Measurements from ENCODE around the gene HID1.
A peak's percentile ranks its signal among the peaks of the same experiment; 100 is the strongest.

The HID1 gene

GRCh38 chr17:74922694-74923537 lies 49.6 kb downstream of the HID1 start, which contains the start of gene USH1G:
Gene USH1G (minus strand): TSS chr17:74923255. CDS start chr17:74923073, 182 bp downstream.
- Histone ChIP-seq H3K4me1 (ENCODE audit: control insufficient read depth, insufficient read depth, low read length) (peaks cover 3% of the 10 kb centered on the region), H3K9ac (ENCODE audit: low read depth, low read length) (peak within 1 kb of the TSS; percentile 24), H3K9me3 (ENCODE audit: control insufficient read depth, insufficient read depth, low read length) (no peaks in the 10 kb centered on the region), H3K27me3 (ENCODE audit: control insufficient read depth, insufficient read depth, low read length) (peaks cover 59% of the 10 kb centered on the region), H3K4me3 (ENCODE audit: low read depth, low read length) (peak within 1 kb of the TSS; percentile 64), H3K36me3 (ENCODE audit: control insufficient read depth, insufficient read depth, low read length) (peaks cover 3% of the 10 kb centered on the region)

DNA sequence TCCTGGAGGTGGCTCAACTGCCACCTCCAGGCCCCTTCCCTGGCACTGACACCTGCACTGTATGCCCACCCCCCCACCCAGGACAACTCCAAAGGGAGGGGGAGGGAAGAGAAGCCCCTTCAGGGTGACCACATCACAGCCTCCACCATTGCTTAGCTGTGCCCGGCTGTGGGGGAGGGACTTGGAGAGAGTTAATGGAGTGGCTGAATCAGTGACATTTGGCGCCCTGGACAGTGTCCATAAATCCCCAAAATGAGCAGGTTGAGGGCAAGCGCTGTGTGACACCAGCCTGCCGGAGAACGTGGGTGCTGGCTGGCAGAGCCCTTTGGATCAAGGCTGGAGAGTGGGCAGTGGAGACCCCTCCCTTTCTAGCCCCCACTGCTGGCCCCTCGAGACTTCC lies 50.4 kb downstream of the HID1 start:
- H3K27me3 ChIP-seq (ENCODE audit: control insufficient read depth, insufficient read depth, low read length): peaks cover 52% of the 10 kb centered on the region
- H3K9ac ChIP-seq (ENCODE audit: low read depth, low read length): no peak overlapping the region
- no peaks in the 10 kb centered on the region for H3K9me3 ChIP-seq (ENCODE audit: control insufficient read depth, insufficient read depth, low read length)
- H3K4me3 ChIP-seq (ENCODE audit: low read depth, low read length): peak overlapping the region; percentile 62
- H3K36me3 ChIP-seq (ENCODE audit: control insufficient read depth, insufficient read depth, low read length): peaks cover 3% of the 10 kb centered on the region
- H3K4me1 ChIP-seq (ENCODE audit: control insufficient read depth, insufficient read depth, low read length): peaks cover 3% of the 10 kb centered on the region

DNA sequence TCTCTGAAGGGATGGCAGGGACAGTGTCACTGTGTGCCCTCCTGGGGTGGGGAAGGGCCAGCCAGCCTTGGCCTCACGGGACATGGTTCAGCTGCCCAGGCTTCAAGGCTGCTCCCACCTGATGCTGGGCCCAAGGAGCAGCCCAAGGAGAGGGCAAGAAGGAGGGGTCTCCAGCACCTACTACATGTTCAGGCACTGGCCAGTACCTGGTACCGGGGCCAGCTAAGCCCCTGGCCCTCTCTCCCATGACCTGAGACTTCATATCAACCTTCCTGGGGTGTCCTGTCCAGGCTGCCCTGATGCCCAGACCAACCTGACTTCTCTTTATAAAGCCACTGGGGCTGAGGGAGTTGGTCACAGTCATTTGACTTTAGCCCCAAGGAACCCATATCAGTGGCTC lies 50.8 kb downstream of the HID1 start:
- Histone ChIP-seq H3K4me3 (ENCODE audit: low read depth, low read length) (no peak overlapping the region), H3K4me1 (ENCODE audit: control insufficient read depth, insufficient read depth, low read length) (peaks cover 3% of the 10 kb centered on the region), H3K36me3 (ENCODE audit: control insufficient read depth, insufficient read depth, low read length) (peaks cover 3% of the 10 kb centered on the region), H3K9me3 (ENCODE audit: control insufficient read depth, insufficient read depth, low read length) (no peaks in the 10 kb centered on the region), H3K9ac (ENCODE audit: low read depth, low read length) (no peak overlapping the region), H3K27me3 (ENCODE audit: control insufficient read depth, insufficient read depth, low read length) (peaks cover 48% of the 10 kb centered on the region)

DNA sequence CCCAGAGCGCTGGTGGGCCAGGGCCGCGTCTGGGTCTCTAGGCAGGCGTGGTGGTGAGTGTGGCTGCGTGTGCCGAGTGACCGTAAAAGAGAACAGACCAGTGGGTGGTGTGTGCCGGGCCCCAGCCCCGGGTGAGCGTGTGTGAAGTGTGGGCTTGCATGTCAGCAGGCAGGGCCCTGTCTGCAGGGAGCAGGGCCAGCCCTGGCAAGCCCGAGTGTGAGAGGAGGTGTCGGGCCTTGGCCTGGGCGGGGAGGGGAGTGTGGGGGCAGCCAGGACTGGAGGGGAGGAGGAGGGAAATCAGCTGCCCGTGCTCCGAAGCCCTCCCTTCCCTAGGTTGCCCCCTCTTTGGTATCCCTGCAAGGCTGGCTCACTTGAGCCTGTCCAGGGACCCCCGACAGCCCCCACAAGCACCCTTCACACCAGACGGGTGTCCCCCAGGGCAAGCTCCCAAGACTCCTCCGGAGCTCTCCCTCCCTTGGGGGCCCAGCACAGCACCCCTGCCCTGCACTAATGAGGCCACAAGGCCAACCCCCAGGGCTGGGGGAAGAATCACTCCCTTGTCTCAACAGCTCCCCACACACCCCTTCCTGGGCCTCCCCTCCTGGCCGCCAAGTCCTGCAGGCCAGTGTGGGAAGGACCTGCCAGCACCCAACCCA lies 51.4 kb downstream of the HID1 start:
- no peak overlapping the region for H3K4me3 ChIP-seq (ENCODE audit: low read depth, low read length)
- H3K9me3 ChIP-seq (ENCODE audit: control insufficient read depth, insufficient read depth, low read length): no peaks in the 10 kb centered on the region
- H3K36me3 ChIP-seq (ENCODE audit: control insufficient read depth, insufficient read depth, low read length): peaks cover 3% of the 10 kb centered on the region
- peaks cover 3% of the 10 kb centered on the region for H3K4me1 ChIP-seq (ENCODE audit: control insufficient read depth, insufficient read depth, low read length)
- H3K9ac ChIP-seq (ENCODE audit: low read depth, low read length): no peak overlapping the region
- peaks cover 42% of the 10 kb centered on the region for H3K27me3 ChIP-seq (ENCODE audit: control insufficient read depth, insufficient read depth, low read length)

DNA sequence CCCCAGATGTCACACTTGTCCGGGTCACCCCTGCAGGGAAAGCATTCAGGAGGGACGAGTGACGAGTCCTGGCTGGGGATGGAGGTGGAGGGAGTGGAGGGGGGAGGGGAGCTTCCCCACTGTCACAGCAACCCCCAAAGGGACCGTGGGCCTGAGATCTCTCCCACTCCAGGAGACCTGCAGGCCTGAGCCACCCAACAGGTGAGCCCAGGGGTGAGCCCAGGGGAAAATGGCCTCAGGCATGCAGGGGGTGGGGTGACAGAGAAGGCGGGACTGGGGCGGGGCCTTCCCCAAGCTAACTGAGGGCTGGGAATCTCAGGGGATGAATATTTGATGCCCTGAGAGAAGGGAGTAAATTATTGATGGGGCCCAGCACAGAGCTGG lies 51.9 kb downstream of the HID1 start:
- Histone ChIP-seq H3K36me3 (ENCODE audit: control insufficient read depth, insufficient read depth, low read length) (peaks cover 3% of the 10 kb centered on the region), H3K27me3 (ENCODE audit: control insufficient read depth, insufficient read depth, low read length) (peaks cover 37% of the 10 kb centered on the region), H3K9ac (ENCODE audit: low read depth, low read length) (no peak overlapping the region), H3K4me3 (ENCODE audit: low read depth, low read length) (no peak overlapping the region), H3K4me1 (ENCODE audit: control insufficient read depth, insufficient read depth, low read length) (peaks cover 3% of the 10 kb centered on the region), H3K9me3 (ENCODE audit: control insufficient read depth, insufficient read depth, low read length) (no peaks in the 10 kb centered on the region)

DNA sequence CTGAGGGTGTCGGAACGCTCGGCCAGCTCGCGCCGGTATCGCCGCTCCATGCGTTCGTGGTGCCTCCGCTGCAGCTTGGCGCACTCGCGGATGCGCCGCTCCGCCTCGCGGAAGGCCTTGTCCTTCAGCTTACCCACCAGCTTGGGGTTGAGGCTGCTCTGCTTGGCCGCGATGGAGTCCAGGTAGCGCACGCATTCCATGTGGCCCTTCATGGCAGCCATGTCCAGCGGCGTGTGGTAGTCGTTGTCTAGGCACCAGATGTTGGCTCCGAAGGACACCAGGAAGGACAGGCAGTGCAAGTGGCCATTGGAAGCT lies 52.3 kb downstream of the HID1 start:
- Histone ChIP-seq H3K4me1 (ENCODE audit: control insufficient read depth, insufficient read depth, low read length) (peaks cover 3% of the 10 kb centered on the region), H3K36me3 (ENCODE audit: control insufficient read depth, insufficient read depth, low read length) (peaks cover 3% of the 10 kb centered on the region), H3K4me3 (ENCODE audit: low read depth, low read length) (no peak overlapping the region), H3K9ac (ENCODE audit: low read depth, low read length) (no peak overlapping the region), H3K27me3 (ENCODE audit: control insufficient read depth, insufficient read depth, low read length) (peaks cover 33% of the 10 kb centered on the region), H3K9me3 (ENCODE audit: control insufficient read depth, insufficient read depth, low read length) (no peaks in the 10 kb centered on the region)

DNA sequence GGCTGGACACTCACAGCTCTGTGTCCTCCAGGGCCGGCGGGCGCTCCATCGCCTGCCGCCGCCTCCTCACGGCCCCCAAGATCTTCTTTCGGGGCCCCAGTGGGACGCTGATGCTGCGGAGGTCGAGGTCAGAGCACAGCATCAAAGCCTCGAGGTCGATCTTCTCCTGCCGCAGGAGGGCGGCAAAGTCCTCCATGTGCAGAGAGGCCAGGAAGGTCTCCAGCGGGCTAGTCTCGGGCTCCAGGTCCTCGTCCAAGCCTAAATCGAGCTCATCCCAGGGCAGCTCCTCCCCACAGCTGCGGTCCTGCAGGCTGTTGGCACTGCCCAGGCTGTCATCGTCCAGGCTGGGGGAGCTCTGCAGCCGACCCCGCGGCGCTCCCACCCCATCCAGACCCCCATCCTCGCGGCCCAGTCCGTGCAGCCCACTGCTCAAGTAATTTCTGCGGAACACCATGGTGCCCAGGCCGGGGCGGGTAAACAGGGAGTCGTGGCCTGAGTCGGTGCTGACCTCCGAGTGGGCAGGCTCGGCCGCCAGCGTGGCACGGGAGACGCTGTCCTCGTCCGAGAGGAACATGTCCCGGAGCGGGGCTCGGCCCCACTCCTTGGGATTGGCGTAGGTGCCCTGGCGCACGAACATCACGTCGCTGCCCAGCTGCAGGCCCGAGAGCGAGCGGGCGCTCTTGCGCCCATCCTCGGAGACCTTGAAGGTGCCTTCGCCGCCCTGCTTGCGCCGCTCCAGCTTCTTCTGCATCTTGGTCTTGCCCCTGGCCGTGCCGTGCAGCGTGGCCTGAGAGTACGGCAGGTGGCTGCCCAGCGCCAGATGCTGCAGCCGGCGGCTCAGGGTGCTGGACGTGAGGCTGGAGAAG lies 52.9 kb downstream of the HID1 start:
- Histone ChIP-seq H3K9me3 (ENCODE audit: control insufficient read depth, insufficient read depth, low read length) (no peaks in the 10 kb centered on the region), H3K36me3 (ENCODE audit: control insufficient read depth, insufficient read depth, low read length) (peaks cover 3% of the 10 kb centered on the region), H3K4me3 (ENCODE audit: low read depth, low read length) (no peak overlapping the region), H3K27me3 (ENCODE audit: control insufficient read depth, insufficient read depth, low read length) (peaks cover 27% of the 10 kb centered on the region), H3K4me1 (ENCODE audit: control insufficient read depth, insufficient read depth, low read length) (peaks cover 3% of the 10 kb centered on the region), H3K9ac (ENCODE audit: low read depth, low read length) (no peak overlapping the region)

DNA sequence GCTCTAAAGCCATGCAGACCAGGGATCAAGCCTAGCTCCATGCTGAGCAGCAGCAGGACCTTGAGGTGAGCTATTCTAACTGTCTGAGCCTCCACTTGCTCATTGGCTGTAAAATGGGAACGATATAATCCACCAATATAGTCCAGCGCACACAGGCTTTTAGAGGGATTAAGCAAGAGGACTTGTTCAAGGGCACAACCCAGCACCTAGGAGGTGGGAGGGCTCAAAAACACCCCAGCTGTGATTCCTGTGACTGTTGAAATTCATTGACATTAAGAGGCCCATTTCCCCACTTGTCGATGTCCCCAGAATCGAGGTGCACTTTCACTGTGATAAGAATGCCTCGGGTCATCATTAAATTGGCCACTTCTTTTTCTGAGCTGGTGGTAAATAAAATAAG lies 53.7 kb downstream of the HID1 start:
- peaks cover 3% of the 10 kb centered on the region for H3K4me1 ChIP-seq (ENCODE audit: control insufficient read depth, insufficient read depth, low read length)
- H3K36me3 ChIP-seq (ENCODE audit: control insufficient read depth, insufficient read depth, low read length): peaks cover 3% of the 10 kb centered on the region
- H3K4me3 ChIP-seq (ENCODE audit: low read depth, low read length): no peak overlapping the region
- H3K9me3 ChIP-seq (ENCODE audit: control insufficient read depth, insufficient read depth, low read length): no peaks in the 10 kb centered on the region
- peaks cover 20% of the 10 kb centered on the region for H3K27me3 ChIP-seq (ENCODE audit: control insufficient read depth, insufficient read depth, low read length)
- no peak overlapping the region for H3K9ac ChIP-seq (ENCODE audit: low read depth, low read length)

GRCh38 chr17:74917430-74917829 lies 55.1 kb downstream of the HID1 start:
- H3K36me3 ChIP-seq (ENCODE audit: control insufficient read depth, insufficient read depth, low read length): peaks cover 3% of the 10 kb centered on the region
- no peak overlapping the region for H3K9ac ChIP-seq (ENCODE audit: low read depth, low read length)
- peaks cover 1% of the 10 kb centered on the region for H3K4me1 ChIP-seq (ENCODE audit: control insufficient read depth, insufficient read depth, low read length)
- no peak overlapping the region for H3K4me3 ChIP-seq (ENCODE audit: low read depth, low read length)
- no peaks in the 10 kb centered on the region for H3K9me3 ChIP-seq (ENCODE audit: control insufficient read depth, insufficient read depth, low read length)
- peaks cover 11% of the 10 kb centered on the region for H3K27me3 ChIP-seq (ENCODE audit: control insufficient read depth, insufficient read depth, low read length)

GRCh38 chr17:74916851-74917199 lies 55.7 kb downstream of the HID1 start:
- H3K27me3 ChIP-seq (ENCODE audit: control insufficient read depth, insufficient read depth, low read length): peaks cover 6% of the 10 kb centered on the region
- no peaks in the 10 kb centered on the region for H3K4me1 ChIP-seq (ENCODE audit: control insufficient read depth, insufficient read depth, low read length)
- no peak overlapping the region for H3K9ac ChIP-seq (ENCODE audit: low read depth, low read length)
- peaks cover 3% of the 10 kb centered on the region for H3K36me3 ChIP-seq (ENCODE audit: control insufficient read depth, insufficient read depth, low read length)
- H3K9me3 ChIP-seq (ENCODE audit: control insufficient read depth, insufficient read depth, low read length): no peaks in the 10 kb centered on the region
- no peak overlapping the region for H3K4me3 ChIP-seq (ENCODE audit: low read depth, low read length)

DNA sequence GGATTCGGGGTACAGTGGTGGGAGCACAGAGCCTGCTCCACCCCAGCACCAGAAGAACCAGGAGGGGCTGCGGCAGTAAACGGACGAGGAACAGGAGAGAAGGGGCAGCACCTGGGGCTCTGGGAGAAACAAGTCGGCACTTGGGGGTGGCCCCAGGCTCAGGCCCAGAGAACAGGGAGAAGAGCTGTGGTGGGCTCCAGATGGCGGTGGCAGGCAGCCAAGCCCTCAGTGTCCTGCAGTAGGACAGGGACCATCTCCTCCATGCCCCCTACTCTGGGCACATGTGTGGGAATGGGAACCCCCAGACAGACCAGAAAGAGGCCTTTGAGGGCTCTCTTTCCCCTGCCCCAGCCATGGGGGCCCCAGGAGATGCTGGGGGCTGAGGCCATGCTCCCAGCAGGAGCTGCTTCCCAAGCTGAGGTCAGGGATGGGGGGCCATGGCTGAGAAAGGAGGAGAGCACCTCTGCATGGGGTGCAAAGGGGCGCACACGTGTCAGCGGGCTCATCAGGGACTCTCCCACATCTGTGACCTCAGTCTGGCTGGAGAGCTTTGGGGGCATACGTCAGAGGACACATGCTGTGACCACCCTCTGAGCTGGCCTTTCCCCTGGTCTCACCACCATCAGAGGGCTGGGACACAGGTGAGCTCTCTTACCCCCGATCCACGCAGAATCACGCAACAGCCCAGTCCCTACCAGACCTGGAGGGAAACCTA lies 56.3 kb downstream of the HID1 start:
- no peaks in the 10 kb centered on the region for H3K9me3 ChIP-seq (ENCODE audit: control insufficient read depth, insufficient read depth, low read length)
- H3K4me3 ChIP-seq (ENCODE audit: low read depth, low read length): no peak overlapping the region
- H3K27me3 ChIP-seq (ENCODE audit: control insufficient read depth, insufficient read depth, low read length): peaks cover 3% of the 10 kb centered on the region
- peaks cover 3% of the 10 kb centered on the region for H3K36me3 ChIP-seq (ENCODE audit: control insufficient read depth, insufficient read depth, low read length)
- no peaks in the 10 kb centered on the region for H3K4me1 ChIP-seq (ENCODE audit: control insufficient read depth, insufficient read depth, low read length)
- H3K9ac ChIP-seq (ENCODE audit: low read depth, low read length): no peak overlapping the region

Measured in iPS-15b (cell line).